SK-N-SH treated with all-trans-retinoic acid at 6 μM for 48 hours (cell line): ENCODE data around the gene FBXW10B.
"Not testable (repeated sequence)": the region's sequence is repeated elsewhere in the genome, so short reads cannot be mapped to it uniquely, and the experiment has no call there.

Experiments
- ARNTL ChIP-seq: fragments of 450-650 bp; formaldehyde crosslinking; IDR thresholded peaks from 2 replicates; pipeline ENCODE4 v1.5.0; 2020; ENCODE audit warnings: low read depth, mild to moderate bottlenecking, moderate library complexity, borderline replicate concordance
- CSRNP3 ChIP-seq: fragments of 250-450 bp; sonication (Bioruptor Pico); IDR thresholded peaks from 2 replicates; pipeline ENCODE4 v1.5.1; 2021; ENCODE audit warnings: mild to moderate bottlenecking, moderate library complexity
- ESRRG ChIP-seq: fragments of 250-450 bp; sonication (Bioruptor Pico); IDR thresholded peaks from 2 replicates; pipeline ENCODE4 v1.6.1; 2021; ENCODE audit warnings: mild to moderate bottlenecking
- OSR1 ChIP-seq: fragments of 250-450 bp; sonication (Bioruptor Pico); IDR thresholded peaks from 2 replicates; pipeline ENCODE4 v1.8.0; 2022; ENCODE audit warnings: moderate library complexity, mild to moderate bottlenecking, inconsistent platforms
- PPARA ChIP-seq: fragments of 250-450 bp; sonication (Bioruptor Pico); IDR thresholded peaks from 2 replicates; pipeline ENCODE4 v1.5.0; 2020; ENCODE audit warnings: mild to moderate bottlenecking, borderline replicate concordance
- RARB ChIP-seq: fragments of 250-450 bp; sonication (Bioruptor Pico); IDR thresholded peaks from 2 replicates; pipeline ENCODE4 v1.8.0; 2021; ENCODE audit warnings: mild to moderate bottlenecking, moderate library complexity
- SNAI2 ChIP-seq: fragments of 250-450 bp; sonication (Bioruptor Pico); IDR thresholded peaks from 2 replicates; pipeline ENCODE4 v1.5.0; 2020; ENCODE audit warnings: mild to moderate bottlenecking, moderate library complexity
- TOX ChIP-seq: fragments of 250-450 bp; sonication (Bioruptor Pico); IDR thresholded peaks from 2 replicates; pipeline ENCODE4 v1.8.0; 2021; ENCODE audit warnings: mild to moderate bottlenecking, moderate library complexity, borderline replicate concordance
- ZC3H10 ChIP-seq: fragments of 250-450 bp; sonication (Bioruptor Pico); IDR thresholded peaks from 2 replicates; pipeline ENCODE4 v1.5.1; 2021; ENCODE audit warnings: mild to moderate bottlenecking, moderate library complexity
- ZFP3 ChIP-seq: fragments of 250-450 bp; sonication (Bioruptor Pico); IDR thresholded peaks from 2 replicates; pipeline ENCODE4 v1.5.0; 2020; ENCODE audit warnings: mild to moderate bottlenecking, moderate library complexity
- ZFP30 ChIP-seq: fragments of 450-650 bp; formaldehyde crosslinking; IDR thresholded peaks from 2 replicates; pipeline ENCODE4 v1.5.0; 2022; ENCODE audit warnings: mild to moderate bottlenecking, moderate library complexity
- ZNF8 ChIP-seq: fragments of 450-650 bp; formaldehyde crosslinking; IDR thresholded peaks from 2 replicates; pipeline ENCODE4 v1.5.0; 2020; ENCODE audit warnings: mild to moderate bottlenecking, moderate library complexity
- TF ChIP-seq, protein P1 (sequence below): fragments of 250-450 bp; sonication (Bioruptor Pico); IDR thresholded peaks from 2 replicates; pipeline ENCODE4 v1.5.0; 2020; ENCODE audit warnings: mild to moderate bottlenecking, moderate library complexity
- TF ChIP-seq, protein P2 (sequence below): fragments of 250-450 bp; sonication (Bioruptor Pico); IDR thresholded peaks from 2 replicates; pipeline ENCODE4 v1.5.1; 2020; ENCODE audit warnings: low read depth, mild to moderate bottlenecking, moderate library complexity

GRCh38 chr17:15588017-15588416 is 31.5 kb downstream of the FBXW10B start:
- TF ChIP-seq CSRNP3 (CRISPR knock-in tag); ZC3H10; ESRRG (CRISPR knock-in tag); TOX (CRISPR knock-in tag); ZNF8 (CRISPR knock-in tag); ZFP30 (CRISPR knock-in tag); SNAI2 (CRISPR knock-in tag); OSR1 (CRISPR knock-in tag); ARNTL; ZFP3 (CRISPR knock-in tag); RARB; PPARA (CRISPR knock-in tag): not testable (repeated sequence)
- TF ChIP-seq, protein P1, sequence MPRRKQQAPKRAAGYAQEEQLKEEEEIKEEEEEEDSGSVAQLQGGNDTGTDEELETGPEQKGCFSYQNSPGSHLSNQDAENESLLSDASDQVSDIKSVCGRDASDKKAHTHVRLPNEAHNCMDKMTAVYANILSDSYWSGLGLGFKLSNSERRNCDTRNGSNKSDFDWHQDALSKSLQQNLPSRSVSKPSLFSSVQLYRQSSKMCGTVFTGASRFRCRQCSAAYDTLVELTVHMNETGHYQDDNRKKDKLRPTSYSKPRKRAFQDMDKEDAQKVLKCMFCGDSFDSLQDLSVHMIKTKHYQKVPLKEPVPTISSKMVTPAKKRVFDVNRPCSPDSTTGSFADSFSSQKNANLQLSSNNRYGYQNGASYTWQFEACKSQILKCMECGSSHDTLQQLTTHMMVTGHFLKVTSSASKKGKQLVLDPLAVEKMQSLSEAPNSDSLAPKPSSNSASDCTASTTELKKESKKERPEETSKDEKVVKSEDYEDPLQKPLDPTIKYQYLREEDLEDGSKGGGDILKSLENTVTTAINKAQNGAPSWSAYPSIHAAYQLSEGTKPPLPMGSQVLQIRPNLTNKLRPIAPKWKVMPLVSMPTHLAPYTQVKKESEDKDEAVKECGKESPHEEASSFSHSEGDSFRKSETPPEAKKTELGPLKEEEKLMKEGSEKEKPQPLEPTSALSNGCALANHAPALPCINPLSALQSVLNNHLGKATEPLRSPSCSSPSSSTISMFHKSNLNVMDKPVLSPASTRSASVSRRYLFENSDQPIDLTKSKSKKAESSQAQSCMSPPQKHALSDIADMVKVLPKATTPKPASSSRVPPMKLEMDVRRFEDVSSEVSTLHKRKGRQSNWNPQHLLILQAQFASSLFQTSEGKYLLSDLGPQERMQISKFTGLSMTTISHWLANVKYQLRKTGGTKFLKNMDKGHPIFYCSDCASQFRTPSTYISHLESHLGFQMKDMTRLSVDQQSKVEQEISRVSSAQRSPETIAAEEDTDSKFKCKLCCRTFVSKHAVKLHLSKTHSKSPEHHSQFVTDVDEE (CRISPR knock-in tag): not testable (repeated sequence)
- TF ChIP-seq, protein P2, sequence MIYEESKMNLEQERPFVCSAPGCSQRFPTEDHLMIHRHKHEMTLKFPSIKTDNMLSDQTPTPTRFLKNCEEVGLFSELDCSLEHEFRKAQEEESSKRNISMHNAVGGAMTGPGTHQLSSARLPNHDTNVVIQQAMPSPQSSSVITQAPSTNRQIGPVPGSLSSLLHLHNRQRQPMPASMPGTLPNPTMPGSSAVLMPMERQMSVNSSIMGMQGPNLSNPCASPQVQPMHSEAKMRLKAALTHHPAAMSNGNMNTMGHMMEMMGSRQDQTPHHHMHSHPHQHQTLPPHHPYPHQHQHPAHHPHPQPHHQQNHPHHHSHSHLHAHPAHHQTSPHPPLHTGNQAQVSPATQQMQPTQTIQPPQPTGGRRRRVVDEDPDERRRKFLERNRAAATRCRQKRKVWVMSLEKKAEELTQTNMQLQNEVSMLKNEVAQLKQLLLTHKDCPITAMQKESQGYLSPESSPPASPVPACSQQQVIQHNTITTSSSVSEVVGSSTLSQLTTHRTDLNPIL (CRISPR knock-in tag): not testable (repeated sequence)
